Suprapubic skin (tissue), 4 donors: ENCODE data around the gene MUC6.

Experiments used
- CTCF ChIP-seq, 2 donors: fragments of 200-600 bp in 1 of 2; fragments of 450-650 bp in 1 of 2; sonication (generic) in 1 of 2; IDR thresholded peaks; one replicate each; pipeline ENCODE4 v1.5.1; 2016 to 2019; ENCODE audit warnings: antibody characterized with exemption in 2 of 2, mild to moderate bottlenecking in 1 of 2, moderate library complexity in 1 of 2
- EP300 ChIP-seq: sonication (generic); formaldehyde crosslinking; IDR thresholded peaks from one replicate; pipeline ENCODE4 v1.6.1; 2017; ENCODE audit warnings: antibody characterized with exemption
- POLR2A ChIP-seq, 2 donors: fragments of 450-650 bp; IDR thresholded peaks; one replicate each; pipeline ENCODE4 v1.6.1; 2017; ENCODE audit warnings: antibody characterized with exemption in 2 of 2, mild to moderate bottlenecking in 2 of 2, moderate library complexity in 2 of 2
- POLR2AphosphoS5 ChIP-seq, 3 donors: sonication (generic); formaldehyde crosslinking; IDR thresholded peaks; one replicate each; pipeline ENCODE4 v1.6.1; 2017; ENCODE audit warnings: antibody characterized with exemption in 3 of 3

- TF ChIP-seq CTCF (IDR thresholded peaks at IDR 0.05) (no peak), POLR2AphosphoS5 (IDR thresholded peaks at IDR 0.05) (no peak), POLR2A (IDR thresholded peaks at IDR 0.05) (no peak), EP300 (no peak)
These were observed 65.3 kb downstream of the MUC6 start for GRCh38 chr11:971092-971690.
